Activated naive CD4-positive, alpha-beta T cell (primary cell): ENCODE data around the gene MYO1E.
A peak's percentile ranks its signal among the peaks of the same experiment; 100 is the strongest.
"Not testable (repeated sequence)": the region's sequence is repeated elsewhere in the genome, so short reads cannot be mapped to it uniquely, and the experiment has no call there.

ENCODE experiments used
- DNase-seq, 4 experiments: peaks; one replicate each; lab custom pipeline; 2025; lab: John Stamatoyannopoulos, UW

The MYO1E gene

DNA sequence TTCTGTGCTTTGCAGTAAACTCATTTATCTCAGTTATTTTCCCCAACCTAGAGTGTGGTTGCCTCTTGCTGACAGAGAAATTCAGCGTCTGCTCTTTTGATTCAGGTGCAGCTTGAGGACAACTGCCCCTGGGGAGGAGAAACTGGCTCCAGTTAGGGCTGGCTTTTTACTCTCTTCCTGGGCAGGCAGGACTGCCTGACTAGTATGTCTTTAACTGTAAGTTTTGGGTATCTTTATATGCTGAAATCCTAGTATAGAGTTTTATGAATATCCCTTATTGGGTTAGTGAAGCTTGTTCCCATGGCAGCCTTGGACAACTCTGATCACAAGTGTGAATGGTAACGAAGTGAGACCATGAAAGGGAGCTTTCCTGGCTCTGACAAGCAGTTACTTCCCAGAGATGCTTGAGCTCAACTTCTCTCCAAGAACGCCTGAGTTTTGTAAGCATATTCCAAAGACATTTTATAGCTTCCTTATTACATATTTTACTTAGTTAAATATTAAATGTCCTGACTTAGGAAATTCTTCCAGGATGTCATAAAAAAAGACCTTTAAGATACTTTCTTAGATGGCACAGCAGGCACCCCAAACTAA, 240.6 kb downstream of the MYO1E start:
- no peak for DNase-seq

DNA sequence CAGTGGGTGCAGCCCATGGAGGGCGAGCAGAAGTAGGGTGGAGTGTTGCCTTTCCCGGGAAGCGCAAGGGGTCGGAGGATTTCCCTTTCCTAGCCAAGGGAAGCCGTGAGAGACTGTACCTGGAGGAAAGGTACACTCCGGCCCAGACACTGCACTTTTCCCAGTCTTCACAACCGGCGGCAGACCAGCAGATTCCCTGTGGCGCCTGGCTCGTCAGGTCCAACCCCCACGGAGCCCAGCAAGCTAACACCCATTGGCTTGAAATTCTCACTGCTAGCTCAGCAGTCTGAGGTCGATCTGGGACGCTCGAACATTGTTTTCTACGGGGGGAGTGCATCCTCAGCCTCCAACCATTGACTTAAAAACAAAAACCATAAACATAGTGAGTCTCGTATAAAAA, 241.2 kb downstream of the MYO1E start:
- no peak for DNase-seq

DNA sequence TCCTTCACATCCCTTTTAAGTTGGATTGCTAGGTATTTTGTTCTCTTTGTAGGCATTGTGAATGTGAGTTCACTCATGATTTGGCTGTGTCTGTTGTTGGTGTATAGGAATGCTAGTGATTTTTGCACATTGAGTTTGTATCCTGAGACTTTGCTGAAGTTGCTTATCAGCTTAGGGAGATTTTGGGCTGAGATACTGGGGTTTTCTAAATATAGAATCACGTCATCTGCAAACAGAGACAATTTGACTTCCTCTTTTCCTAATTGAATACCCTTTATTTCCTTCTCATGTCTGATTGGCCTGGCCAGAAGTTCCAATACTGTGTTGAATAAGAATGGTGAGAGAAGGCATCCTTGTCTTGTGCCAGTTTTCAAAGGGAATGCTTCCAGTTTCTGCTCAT, 245.4 kb downstream of the MYO1E start:
- DNase-seq, result not testable (repeated sequence)

DNA sequence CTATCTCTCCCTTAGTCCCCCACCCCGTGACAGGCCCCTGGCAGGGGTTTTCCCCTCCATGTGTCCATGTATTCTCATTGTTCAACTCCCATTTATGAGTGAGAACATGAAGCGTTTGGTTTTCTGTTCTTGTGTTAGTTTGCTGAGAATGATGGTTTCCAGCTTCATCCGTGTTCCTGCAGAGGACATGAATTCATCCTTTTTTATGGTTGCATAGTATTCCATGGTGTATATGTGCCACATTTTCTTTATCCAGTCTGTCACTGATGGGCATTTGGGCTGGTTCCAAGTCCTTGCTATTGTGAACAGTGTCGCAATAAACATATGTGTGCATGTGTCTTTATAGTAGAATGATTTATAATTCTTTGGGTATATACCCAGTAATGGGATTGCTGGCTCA, 247.0 kb downstream of the MYO1E start:
- not testable (repeated sequence) for DNase-seq

DNA sequence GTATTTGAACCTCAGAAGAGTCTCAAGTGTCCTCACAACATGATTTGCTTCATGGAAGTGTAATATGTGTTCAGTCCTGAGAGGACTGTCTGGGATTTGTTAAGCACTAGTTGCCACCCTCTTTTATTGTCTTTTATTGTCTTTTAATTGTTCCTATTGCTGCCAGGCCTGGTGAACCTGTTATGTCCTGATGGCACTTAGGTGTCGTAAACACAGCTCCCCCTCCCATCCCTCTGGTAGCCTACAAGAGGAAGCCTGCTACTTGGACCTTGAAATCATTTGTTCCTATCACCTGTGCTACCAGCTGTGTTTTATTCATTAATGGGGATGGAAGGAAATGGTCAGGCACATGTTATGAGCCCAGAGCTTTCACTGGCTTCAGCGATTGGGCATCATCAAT, 248.4 kb downstream of the MYO1E start:
- DNase-seq, result no peak

DNA sequence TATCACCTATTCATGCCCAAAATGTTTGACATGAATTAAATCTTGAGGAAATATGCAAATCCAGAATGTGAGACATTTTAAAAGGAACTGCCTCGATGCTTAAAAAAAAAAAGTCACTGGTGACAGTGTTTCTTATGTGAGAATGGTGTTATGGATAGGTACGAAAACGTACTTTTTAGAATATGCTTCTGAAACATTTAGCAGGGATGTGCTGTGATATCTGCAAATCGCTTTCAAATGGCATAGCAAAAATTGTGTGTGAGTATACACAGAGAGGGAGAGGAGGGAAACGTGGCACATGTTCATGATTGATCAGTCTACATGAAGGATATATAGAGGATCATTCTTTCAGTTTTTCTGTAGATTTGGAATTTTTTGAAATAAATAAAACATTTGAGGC, 251.7 kb downstream of the MYO1E start:
- DNase-seq, result no peak

DNA sequence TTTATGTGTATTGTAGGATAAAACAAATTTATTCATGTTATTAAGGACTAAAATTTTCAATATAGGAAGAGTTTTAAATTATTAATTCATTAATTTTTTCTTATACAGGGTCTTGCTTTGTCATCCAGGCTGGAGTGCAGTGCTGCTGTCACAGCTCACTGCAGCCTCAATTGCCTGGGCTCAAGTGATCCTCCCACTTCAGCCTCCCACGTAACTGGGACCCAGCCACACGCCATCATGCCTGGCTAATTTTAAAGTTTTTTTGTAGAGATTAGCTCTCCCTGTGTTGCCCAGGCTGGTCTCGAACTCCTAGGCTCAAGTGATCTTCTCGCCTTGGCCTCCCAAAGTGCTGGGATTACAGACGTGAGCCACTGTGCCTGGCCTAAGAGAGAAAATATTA, 253.0 kb downstream of the MYO1E start:
- DNase-seq, result no peak

DNA sequence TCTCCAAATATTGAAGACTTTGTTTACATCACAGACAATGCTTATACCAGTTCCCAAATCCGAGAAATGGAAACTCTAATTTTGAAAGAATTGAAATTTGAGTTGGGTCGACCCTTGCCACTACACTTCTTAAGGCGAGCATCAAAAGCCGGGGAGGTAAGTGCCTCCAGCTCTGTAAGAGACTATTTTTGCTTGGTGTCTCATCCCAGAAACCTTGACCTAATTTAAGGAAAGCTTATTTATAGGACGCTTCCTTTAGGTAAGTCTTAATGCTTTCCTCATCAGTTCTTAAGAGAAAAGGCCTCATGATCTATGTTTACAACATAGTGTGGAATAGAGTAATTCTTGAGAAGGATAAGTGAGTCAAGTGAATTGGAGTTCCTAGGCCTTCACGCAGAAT, 255.9 kb downstream of the MYO1E start:
- DNase-seq, result no peak

DNA sequence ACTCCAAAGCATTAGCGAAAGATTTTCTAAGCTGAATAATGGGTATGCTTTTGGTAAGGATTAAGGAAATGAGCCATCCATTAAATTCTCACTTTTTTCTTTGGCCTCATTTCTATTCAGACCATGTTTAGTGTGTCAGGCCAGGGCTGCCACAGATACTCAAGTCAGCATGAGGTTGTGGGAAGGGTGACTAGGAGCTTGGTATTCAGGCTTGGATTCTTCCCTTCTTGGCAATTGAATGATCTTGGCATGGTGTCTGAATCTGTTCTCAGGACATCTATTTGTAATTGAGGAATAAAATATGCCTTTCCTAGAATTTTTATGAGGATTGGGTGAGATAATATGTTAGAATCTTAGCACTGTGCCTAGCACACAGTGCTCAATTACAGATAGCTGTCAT, 256.5 kb downstream of the MYO1E start:
- DNase-seq, result no peak

DNA sequence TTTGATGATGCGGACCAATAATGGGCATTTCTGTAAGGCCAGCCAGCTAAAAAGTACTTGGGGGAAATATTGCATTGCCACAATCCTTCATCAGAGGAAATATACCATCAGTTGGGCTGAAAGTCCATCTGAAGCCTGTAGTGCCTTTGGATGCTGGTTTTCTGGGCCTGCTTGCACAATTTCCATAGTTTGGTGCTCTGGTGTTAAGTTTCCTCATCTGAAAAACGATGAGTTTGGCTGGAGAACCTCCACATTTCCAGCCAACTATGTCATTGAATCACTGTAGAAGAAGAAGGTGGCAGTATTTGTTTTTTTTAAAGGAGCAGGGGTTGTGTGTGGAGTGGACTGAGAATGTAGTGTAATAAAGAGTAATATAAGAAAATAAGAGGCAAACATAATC, 257.6 kb downstream of the MYO1E start:
- DNase-seq, result no peak

DNA sequence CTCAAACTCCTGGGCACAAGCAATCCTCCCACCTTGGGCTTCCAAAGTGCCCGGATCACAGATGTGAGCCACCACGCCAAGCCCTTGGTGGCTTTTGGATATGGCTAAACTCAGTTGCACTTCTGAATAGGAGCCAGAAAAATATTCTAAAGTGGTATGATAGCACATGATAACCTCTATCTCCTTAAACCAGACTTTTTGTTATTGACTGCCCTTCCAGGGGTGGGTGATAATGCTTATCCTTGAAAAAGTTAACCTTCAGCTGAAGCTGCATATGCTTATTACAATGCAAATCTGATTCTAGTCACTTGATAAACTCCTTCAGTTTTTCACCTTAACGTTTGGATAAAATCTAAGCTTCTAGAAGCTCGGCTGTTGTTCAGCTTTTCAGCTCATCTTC, 261.4 kb downstream of the MYO1E start:
- no peak for DNase-seq

DNA sequence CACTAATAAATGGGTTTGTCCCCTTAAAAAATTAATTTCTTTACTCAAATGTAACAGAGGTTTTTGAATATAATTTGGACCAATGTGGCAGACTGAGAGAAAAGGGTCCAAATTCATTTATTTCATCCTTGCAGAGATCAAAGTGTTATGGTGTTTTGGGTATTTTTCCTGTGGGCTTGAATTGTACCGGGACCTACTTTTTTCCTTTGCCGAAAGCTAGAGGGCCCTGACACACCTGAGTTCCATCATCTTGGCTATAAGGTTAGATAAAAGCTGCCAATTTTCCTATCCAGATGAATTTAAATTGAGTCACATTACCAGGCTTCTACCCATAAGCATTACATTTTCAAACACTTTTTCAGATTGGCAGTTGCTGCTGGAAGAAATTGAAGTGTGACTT, 266.8 kb downstream of the MYO1E start:
- no peak for DNase-seq

DNA sequence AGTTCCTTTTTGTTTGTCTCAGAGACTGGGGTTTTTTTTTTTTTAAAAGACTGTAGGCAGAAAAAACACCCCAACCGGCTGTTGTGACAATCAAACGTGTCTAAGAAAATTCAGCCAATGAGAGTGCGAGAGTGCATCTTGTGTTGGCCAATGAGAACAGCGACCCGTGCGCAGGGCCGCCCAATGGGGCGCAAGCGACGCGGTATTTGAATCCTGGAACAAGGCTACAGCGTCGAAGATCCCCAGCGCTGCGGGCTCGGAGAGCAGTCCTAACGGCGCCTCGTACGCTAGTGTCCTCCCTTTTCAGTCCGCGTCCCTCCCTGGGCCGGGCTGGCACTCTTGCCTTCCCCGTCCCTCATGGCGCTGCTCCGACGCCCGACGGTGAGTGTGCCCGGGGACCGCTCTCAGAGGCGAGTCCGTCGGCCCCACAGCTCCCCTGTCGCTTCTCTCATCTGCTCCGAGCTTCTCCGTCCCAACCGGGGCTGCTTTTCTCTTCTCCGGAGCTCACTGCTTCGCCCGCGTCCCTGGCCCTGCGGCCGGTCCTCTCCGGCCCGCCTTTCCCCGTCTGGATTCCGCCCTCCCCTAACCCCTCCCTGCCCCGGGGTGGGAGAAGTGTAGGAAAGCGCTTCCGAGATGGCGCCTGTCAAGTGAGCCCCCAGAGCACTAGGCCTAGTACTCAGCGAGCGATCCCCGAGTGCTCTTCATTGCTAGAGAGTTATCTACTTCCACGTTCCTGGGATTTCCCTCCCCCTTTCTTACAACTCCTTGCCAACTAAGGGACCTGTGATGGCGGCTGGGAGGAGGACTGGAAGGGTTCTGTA, 267.5 kb downstream of the MYO1E start, which contains the start of gene CCNB2:
CCNB2 (plus strand) TSS at position 235 of the 821 bp plus-strand sequence; CDS start at position 358, 123 bp downstream.
- DNase-seq, result peak; percentile 25 to 70 (median 56)

DNA sequence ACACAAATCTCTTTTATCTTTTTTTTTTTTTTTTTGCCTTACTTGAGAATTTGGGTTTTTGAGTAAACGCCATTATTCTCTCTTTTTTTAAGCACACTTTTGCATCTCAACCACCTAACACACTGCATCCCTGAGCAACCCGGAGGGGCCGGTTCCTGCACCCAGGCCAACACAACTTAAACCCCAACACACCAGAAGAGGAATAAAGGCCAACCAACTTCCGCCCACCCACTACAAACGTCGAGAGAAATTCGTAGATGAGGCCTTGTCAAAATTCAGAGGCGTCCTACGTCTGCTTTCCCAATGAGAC, 268.1 kb downstream of the MYO1E start:
- DNase-seq, result no peak

DNA sequence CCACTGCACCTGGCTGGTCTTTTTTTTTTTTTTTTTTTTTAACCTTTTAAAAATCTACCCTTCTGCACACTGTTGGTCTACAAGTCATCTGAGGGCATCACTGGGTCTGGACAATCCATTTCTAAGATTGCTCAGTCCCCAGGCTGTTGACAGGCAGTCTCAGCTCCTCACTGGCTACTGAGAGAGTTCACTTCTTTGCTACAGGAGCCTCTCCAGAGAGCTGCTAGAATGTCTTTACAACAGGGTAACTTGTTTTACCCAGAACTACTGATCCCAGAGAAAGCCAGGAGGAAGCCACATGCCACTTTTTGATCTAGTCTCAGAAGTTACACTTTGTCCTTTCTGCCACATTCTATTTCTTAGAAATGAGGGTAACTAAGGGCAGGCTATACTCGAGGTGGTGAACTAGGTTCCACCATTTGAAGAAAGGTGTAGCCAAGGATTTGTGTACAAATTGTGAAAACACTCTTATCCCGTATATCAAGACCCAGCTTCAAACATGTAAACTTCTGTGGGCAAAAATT, 273.4 kb downstream of the MYO1E start:
- no peak for DNase-seq

DNA sequence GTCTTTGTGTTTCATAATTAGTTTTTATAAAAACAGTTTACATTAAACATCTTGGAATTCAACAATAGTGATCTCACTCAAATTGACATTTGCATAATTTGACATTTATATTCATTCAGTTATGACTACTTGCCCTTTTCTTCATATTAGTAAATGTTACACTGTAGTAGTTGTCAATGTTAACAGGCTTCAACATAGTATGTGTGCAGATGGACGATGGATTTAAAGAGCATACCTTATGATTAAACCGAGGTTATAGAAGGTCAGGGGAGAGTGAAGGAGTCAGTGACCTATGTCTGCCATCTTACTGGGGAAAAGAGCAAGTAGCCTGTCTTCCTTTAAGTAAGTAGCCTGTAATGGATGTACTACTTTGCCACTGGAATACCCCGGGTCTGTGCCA, 276.2 kb downstream of the MYO1E start:
- no peak for DNase-seq

DNA sequence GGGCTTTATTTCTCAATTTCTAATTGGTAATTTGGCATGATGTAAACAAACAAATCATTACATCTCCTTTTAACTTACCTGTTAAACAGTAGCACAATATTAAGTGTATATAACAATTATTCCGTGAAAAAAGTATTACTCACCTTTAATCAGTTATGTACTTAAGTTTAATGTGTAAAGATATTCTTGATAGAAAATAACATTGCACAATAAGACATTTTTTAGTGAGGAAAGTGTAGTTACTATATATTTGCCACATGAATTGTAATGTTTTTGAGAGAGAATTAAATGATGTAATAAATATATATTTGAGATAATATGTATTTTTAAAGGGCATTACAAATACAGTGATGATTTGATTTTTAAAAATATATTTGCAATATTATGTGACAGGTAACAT, 278.6 kb downstream of the MYO1E start:
- DNase-seq, result no peak

DNA sequence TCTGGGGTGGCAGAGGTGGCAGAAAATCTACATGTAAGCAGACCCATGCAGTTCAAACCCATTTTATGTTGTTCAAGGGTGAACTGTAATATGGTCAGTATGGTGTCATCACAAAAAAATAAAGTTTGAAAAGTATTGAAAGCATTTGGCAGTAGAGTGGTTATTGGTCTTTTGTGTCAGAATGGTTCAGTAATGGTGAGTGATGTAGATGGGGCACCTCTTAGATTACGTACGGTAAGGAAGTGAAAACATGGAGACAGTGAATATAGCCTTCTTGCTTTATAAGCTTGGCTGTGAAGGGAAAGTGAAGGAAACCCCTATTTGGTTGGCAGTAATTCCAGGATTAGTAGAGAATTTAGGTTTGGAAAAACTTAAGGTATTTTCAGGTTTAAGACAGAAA, 284.9 kb downstream of the MYO1E start:
- no peak for DNase-seq
